ENCODE measurements around the gene VAC14. TPM values are rescaled to one million over a fixed set of nuclear protein-coding genes. Genes with fewer than 3 reads are reported as not detected.

VAC14 gene
- total RNA-seq, 4 donors from 2014 or later, result 18.6 to 32.2 (median 25.9) TPM

DNA sequence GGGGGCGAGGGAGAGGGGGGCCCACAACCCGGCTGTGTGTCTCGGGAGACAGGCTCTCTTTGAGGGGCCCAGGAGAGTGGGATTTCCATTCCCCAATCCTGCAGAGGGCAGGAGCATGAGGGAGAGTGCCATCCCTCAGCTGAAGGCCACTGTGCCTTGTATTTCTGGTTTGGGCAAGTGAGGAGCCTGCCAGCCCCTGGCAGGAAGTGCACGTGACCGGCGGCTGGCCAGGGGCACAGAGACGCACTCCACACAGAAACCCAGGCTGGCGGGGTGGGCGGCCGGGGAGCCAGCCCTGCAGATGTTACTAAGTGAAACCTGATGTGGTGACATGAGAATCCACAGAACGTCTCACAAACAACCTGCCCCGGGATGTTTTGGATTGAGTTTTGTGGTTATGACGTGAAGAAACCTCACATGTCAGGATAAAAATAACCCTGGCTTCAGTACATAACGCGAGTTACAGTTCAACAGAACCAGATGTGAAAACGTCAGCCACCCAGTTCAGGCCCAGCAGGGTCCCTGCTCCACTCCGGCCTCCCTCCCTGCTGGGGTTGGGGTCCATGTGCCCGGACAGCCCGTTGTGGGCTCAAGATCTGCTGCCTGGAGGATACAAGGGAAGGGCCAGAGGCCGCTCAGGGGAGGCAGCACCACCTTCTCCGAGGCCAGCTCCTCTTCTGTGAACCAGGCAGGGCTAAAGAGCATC lies 63.4 kb downstream of the VAC14 start:
- Histone ChIP-seq H3K4me3 (peak overlapping the region in 1 of 4 donors; percentile 12), H3K27ac (peak overlapping the region; percentile 72 to 91 (median 84)), H3K36me3 (peaks cover 0 to 37% (median 0%) of the 10 kb centered on the region in 3 donors), H3K27me3 (no peaks in the 10 kb centered on the region), H3K9me3 (no peaks in the 10 kb centered on the region), H3K4me1 (peaks cover 19 to 64% (median 24%) of the 10 kb centered on the region in 3 donors)
- intact Hi-C loops (cut with DNase I), result no loop called here
- 17 to 23% methylated on average over 11 to 18 of the region's 21 CpGs for WGBS, 2 donors
- peak in 1 of 4 donors; percentile 55 for TF ChIP-seq POLR2A (IDR thresholded peaks at IDR 0.05)
- no peak for TF ChIP-seq CTCF (IDR thresholded peaks at IDR 0.05)
- DNase-seq, result no peak

- Histone ChIP-seq H3K27ac (peak overlapping the region; percentile 72 to 91 (median 84)), H3K4me1 (peaks cover 19 to 60% (median 24%) of the 10 kb centered on the region in 3 donors), H3K27me3 (no peaks in the 10 kb centered on the region), H3K9me3 (no peaks in the 10 kb centered on the region), H3K36me3 (peaks cover 0 to 29% (median 0%) of the 10 kb centered on the region in 3 donors), H3K4me3 (no peak overlapping the region)
- no peak for DNase-seq
- WGBS, 2 donors, result 60 to 93% methylated on average over 1 to 2 of the region's 18 CpGs
- intact Hi-C loops (cut with DNase I), result no loop called here
- no peak for TF ChIP-seq POLR2A (IDR thresholded peaks at IDR 0.05)
- TF ChIP-seq CTCF (IDR thresholded peaks at IDR 0.05), result no peak
Measured at GRCh38 chr16:70736465-70737376, 64.2 kb downstream of the VAC14 start.

GRCh38 chr16:70735141-70735979 lies 65.6 kb downstream of the VAC14 start:
- H3K27ac ChIP-seq, result peak overlapping the region; percentile 72 to 91 (median 84)
- DNase-seq, result no peak
- no peaks in the 10 kb centered on the region for H3K9me3 ChIP-seq
- peaks cover 19 to 59% (median 32%) of the 10 kb centered on the region in 3 donors for H3K4me1 ChIP-seq
- no peak overlapping the region for H3K4me3 ChIP-seq
- TF ChIP-seq CTCF (IDR thresholded peaks at IDR 0.05) (no peak), POLR2A (IDR thresholded peaks at IDR 0.05) (no peak)
- intact Hi-C loops (cut with DNase I), result no loop called here
- H3K36me3 ChIP-seq, result peaks cover 0 to 25% (median 5%) of the 10 kb centered on the region in 3 donors
- WGBS, 2 donors, result 81% methylated on average over 6 to 10 of the region's 13 CpGs
- no peaks in the 10 kb centered on the region for H3K27me3 ChIP-seq

- H3K36me3 ChIP-seq, result peaks cover 0 to 28% (median 5%) of the 10 kb centered on the region in 3 donors
- TF ChIP-seq POLR2A (IDR thresholded peaks at IDR 0.05) (no peak), CTCF (IDR thresholded peaks at IDR 0.05) (no peak)
- intact Hi-C loops (cut with DNase I), result no loop called here
- peak overlapping the region in 3 of 4 donors; percentile 83 to 91 (median 86) for H3K27ac ChIP-seq
- no peak overlapping the region for H3K4me3 ChIP-seq
- no peaks in the 10 kb centered on the region for H3K9me3 ChIP-seq
- DNase-seq, result no peak
- WGBS, 2 donors, result 91 to 100% methylated on average over 1 to 4 of the region's 4 CpGs
- peaks cover 19 to 56% (median 32%) of the 10 kb centered on the region in 3 donors for H3K4me1 ChIP-seq
- no peaks in the 10 kb centered on the region for H3K27me3 ChIP-seq
Measured at GRCh38 chr16:70734522-70735095, 66.3 kb downstream of the VAC14 start.

All from esophagus squamous epithelium (tissue), 5 donors.